CD4-positive, alpha-beta memory T cell (primary cell): ENCODE data around the gene HSD11B1L. TPM values are rescaled to one million over a fixed set of nuclear protein-coding genes. Genes with fewer than 3 reads are reported as not detected.

Experiments
- CTCF ChIA-PET: fragments of 350-600 bp; sonication (Branson Sonifier 250); formaldehyde crosslinking; loops from one replicate; lab custom pipeline; 2021; ENCODE audit warnings: inconsistent platforms; ENCODE audit not compliant: partially characterized antibody; lab: Charles Lee
- POLR2A ChIA-PET: fragments of 350-600 bp; sonication (Branson Sonifier 250); formaldehyde crosslinking; loops from one replicate; lab custom pipeline; 2021; ENCODE audit not compliant: partially characterized antibody; lab: Charles Lee
- DNase-seq, 5 donors: peaks; one replicate each; pipeline versions ENCODE4 v3.0.0 to v3.0.0-alpha.2; 2020 to 2022; ENCODE audit warnings: mixed read lengths in 1 of 5
- H3K27ac ChIP-seq: one replicate; pipeline ENCODE4 v1.7.0; 2013; ENCODE audit warnings: low read depth, low read length
- H3K27me3 ChIP-seq: 2 replicates; pipeline ENCODE4 v1.7.0; 2013; ENCODE audit warnings: mild to moderate bottlenecking, low read length, moderate library complexity; ENCODE audit not compliant: insufficient read depth
- H3K36me3 ChIP-seq: 2 replicates; pipeline ENCODE4 v1.7.0; 2013; ENCODE audit warnings: mild to moderate bottlenecking, low read length, moderate library complexity; ENCODE audit not compliant: insufficient read depth
- H3K4me1 ChIP-seq: 2 replicates; pipeline ENCODE4 v1.7.0; 2013; ENCODE audit warnings: mild to moderate bottlenecking, low read length, moderate library complexity; ENCODE audit not compliant: insufficient read depth
- H3K4me3 ChIP-seq, 2 donors: one replicate each; pipeline ENCODE4 v1.7.0; 2013; ENCODE audit warnings: low read length in 2 of 2, mild to moderate bottlenecking in 1 of 2
- H3K9me3 ChIP-seq, 2 donors: one replicate each; pipeline ENCODE4 v1.7.0; 2013; ENCODE audit warnings: low read length in 2 of 2, control low read depth in 1 of 2; ENCODE audit not compliant: control insufficient read depth in 1 of 2
- H3K27ac Mint-ChIP-seq, 7 donors: one replicate each; pipeline ENCODE4 v1.8.0; 2020 to 2021; ENCODE audit warnings: mixed read lengths in 7 of 7, mild to moderate bottlenecking in 6 of 7, inconsistent platforms in 3 of 7, moderate library complexity in 3 of 7
- H3K27me3 Mint-ChIP-seq, 2 donors: one replicate each; pipeline ENCODE4 v1.8.0; 2020 to 2021; ENCODE audit warnings: mixed read lengths in 2 of 2
- H3K36me3 Mint-ChIP-seq, 2 donors: one replicate each; pipeline ENCODE4 v1.8.0; 2020 to 2021; ENCODE audit warnings: mixed read lengths in 2 of 2, inconsistent platforms in 1 of 2, mild to moderate bottlenecking in 1 of 2
- H3K4me1 Mint-ChIP-seq, 4 donors: one replicate each; pipeline ENCODE4 v1.8.0; 2020 to 2021; ENCODE audit warnings: mixed read lengths in 4 of 4, mild to moderate bottlenecking in 1 of 4
- H3K4me3 Mint-ChIP-seq, 8 donors: one replicate each; pipeline ENCODE4 v1.8.0; 2020 to 2021; ENCODE audit warnings: mixed read lengths in 8 of 8, mild to moderate bottlenecking in 7 of 8, moderate library complexity in 6 of 8, inconsistent platforms in 3 of 8
- H3K9me3 Mint-ChIP-seq, 8 donors: one replicate each; pipeline ENCODE4 v1.8.0; 2020 to 2021; ENCODE audit warnings: mixed read lengths in 8 of 8, mild to moderate bottlenecking in 5 of 8, inconsistent platforms in 3 of 8, moderate library complexity in 1 of 8
- intact Hi-C: fragments of 100-400 bp; cut with micrococcal nuclease; formaldehyde crosslinking; loops from one replicate; pipeline ENCODE4 v1.15.1; 2023
- polyA plus RNA-seq, 2 donors: library from polyadenylated mRNA; unstranded; fragments of 300-500 nt; fragmentation: Illumina TruSeq; gene quantifications; one replicate each; pipeline ENCODE4 v1.2.3, GENCODE V29; 2021
- total RNA-seq, 2 experiments: library from RNA; stranded (reverse); gene quantifications; one replicate each; pipeline ENCODE4 v1.2.3, GENCODE V29; 2021

HSD11B1L gene, protein sequence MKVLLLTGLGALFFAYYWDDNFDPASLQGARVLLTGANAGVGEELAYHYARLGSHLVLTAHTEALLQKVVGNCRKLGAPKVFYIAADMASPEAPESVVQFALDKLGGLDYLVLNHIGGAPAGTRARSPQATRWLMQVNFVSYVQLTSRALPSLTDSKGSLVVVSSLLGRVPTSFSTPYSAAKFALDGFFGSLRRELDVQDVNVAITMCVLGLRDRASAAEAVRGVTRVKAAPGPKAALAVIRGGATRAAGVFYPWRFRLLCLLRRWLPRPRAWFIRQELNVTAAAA
- 1 to 10 TPM; 3.5 to 4.8 TPM for total RNA-seq
- 1 to 10 TPM; 2.9 to 4.3 TPM for polyA plus RNA-seq

DNA sequence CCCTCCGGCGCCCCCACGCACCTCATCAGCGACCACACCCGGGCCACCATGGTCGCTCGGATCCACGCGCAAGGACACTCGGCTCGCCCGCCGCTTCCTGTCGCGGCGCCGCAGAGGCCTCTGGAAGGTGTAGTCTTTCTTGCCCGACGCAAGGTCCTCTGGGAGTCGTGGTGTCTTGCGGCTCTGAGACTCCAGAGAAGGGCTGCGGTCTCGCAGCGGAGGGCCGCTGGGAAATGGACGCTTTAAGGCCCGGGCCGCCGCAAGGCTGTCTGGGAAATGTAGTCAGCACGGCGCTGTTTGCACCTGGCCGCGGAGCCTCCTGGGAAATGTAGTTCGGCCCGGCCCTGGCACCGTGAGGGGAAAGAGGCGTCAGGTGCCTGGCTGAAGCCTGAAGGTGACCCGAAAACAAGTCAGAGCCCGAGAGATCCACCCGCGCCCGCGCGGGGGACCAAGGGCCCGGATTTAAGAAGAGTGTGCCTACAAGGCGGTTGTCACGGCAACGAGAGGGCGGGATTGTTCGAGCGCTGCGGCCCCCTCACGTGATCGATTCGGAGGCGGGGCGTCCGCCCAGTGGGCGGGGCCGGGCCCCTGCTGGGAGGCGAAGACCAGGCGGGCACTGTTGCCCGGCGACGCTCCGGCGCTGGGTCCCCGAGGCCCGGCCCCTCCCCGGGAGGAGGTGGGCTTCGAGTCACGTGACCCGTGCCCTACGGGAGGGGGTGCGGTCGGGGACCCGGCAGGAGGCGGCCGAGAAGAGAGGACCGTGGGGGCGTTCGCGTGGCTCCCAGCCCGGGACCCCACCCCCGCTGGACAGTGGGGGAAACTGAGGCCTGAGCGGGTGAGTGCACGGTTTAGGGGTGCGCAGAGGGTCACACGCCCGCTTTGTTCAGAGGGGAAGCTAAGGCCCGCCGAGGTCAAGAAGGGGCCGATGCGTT lies at the start of gene HSD11B1L, which contains the start of gene MICOS13:
TSS of gene HSD11B1L (plus strand) at position 591 of the 932 bp plus-strand sequence. CDS start 3,806 bp downstream, outside the sequence.
TSS of gene MICOS13 (minus strand) at position 80 of the 932 bp plus-strand sequence. CDS start at position 50, 30 bp downstream.
- POLR2A ChIA-PET = interaction anchor here (1.0 to 2.8 kb wide), 4 partner anchors 9 to 58 kb away, joined by 3 to 13 read pairs (median 6); partner anchors contain the start of genes RPL36 and SAFB
- Mint-ChIP-seq H3K4me1 (peaks cover 18 to 41% (median 26%) of the 10 kb centered on the region in 4 donors), H3K9me3 (peaks cover 0 to 6% (median 0%) of the 10 kb centered on the region in 8 donors), H3K4me3 (peak within 1 kb of the TSS; percentile 87 to 98 (median 93)), H3K36me3 (peaks cover 0 to 4% of the 10 kb centered on the region in 2 donors), H3K27me3 (no peaks in the 10 kb centered on the region), H3K27ac (peak within 1 kb of the TSS; percentile 94 to 100 (median 99))
- intact Hi-C loops = loop anchor here (1.0 to 2.0 kb wide), 6 partner anchors 10 to 298 kb away; partner anchors contain the start of genes CATSPERD, LONP1, RANBP3 and RPL36
- peak within 1 kb of the TSS; percentile 87 for H3K27ac ChIP-seq
- CTCF ChIA-PET = interaction anchor here (1.2 kb wide), 1 partner anchor 9 kb away, joined by 6 read pairs; the partner anchor contains the start of gene RPL36
- no peaks in the 10 kb centered on the region for H3K27me3 ChIP-seq
- H3K36me3 ChIP-seq = no peaks in the 10 kb centered on the region
- H3K4me3 ChIP-seq = peak within 1 kb of the TSS; percentile 62 to 96
- peak; percentile 99 to 100 (median 99) for DNase-seq
- no peaks in the 10 kb centered on the region for H3K9me3 ChIP-seq
- peaks cover 21% of the 10 kb centered on the region for H3K4me1 ChIP-seq

DNA sequence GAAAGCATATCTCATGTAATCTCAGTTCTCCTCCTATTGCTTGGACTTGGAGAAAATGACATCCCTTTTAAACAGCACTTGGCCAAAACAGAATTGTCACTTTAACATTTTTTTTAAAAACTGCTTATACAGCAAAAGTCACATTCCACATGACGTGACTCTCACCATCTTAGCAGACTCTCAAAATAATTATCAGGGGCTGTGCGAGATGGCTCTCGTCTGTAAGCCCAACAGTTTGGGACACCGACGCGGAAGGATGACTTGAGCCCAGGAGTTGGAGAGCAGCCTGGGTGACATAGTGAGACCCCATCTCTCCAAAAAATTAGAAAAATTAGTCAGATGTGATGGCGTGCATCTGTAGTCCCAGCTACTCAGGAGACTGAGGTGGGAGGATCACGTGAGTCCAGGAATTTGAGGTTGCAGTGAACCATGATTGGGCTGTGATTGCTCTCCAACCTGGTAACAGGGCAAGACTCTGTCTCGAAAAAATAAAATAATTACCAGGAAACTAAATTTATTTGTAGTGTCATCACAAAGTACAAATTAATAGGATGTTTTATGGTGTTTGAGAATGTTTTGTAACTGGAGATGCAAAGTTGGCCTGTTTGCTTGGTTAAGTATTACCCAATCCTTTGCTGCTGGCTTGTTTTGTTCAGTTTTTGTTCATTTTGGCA lies 49.1 kb upstream of the HSD11B1L start:
- intact Hi-C loops = no loop called here
- peaks cover 90% of the 10 kb centered on the region for H3K4me1 ChIP-seq
- H3K4me3 ChIP-seq = no peak overlapping the region
- Mint-ChIP-seq H3K27ac (peak overlapping the region in 4 of 7 donors; percentile 19 to 66 (median 48)), H3K4me3 (peak overlapping the region in 5 of 8 donors; percentile 9 to 66 (median 12)), H3K9me3 (no peaks in the 10 kb centered on the region), H3K4me1 (peaks cover 52 to 86% (median 71%) of the 10 kb centered on the region in 4 donors), H3K36me3 (peaks cover 29 to 60% of the 10 kb centered on the region in 2 donors), H3K27me3 (no peaks in the 10 kb centered on the region)
- H3K27ac ChIP-seq = no peak overlapping the region
- peaks cover 30% of the 10 kb centered on the region for H3K36me3 ChIP-seq
- no peaks in the 10 kb centered on the region for H3K9me3 ChIP-seq
- no peaks in the 10 kb centered on the region for H3K27me3 ChIP-seq
- POLR2A ChIA-PET = no interaction called here
- DNase-seq = no peak
- CTCF ChIA-PET = no interaction called here

DNA sequence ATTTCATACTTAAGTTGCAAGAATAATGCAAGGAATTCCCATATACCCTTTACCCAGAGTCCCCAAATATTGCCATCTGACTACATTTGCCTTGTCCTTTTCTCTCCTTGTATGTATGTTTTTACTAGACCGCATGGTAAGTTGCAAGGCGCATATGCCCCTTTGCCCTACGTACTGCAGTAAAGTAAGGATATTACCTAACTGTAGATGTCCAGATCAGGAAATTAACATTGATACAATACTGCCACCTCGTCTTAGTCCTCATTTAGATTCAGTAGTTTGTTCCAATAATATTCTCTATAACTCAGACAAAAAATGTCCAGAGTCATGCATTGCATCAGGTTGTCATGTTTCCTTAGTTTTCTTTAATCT lies 48.6 kb upstream of the HSD11B1L start:
- CTCF ChIA-PET = no interaction called here
- H3K9me3 ChIP-seq = no peaks in the 10 kb centered on the region
- Mint-ChIP-seq H3K4me3 (peak overlapping the region in 4 of 8 donors; percentile 9 to 66 (median 20)), H3K27me3 (no peaks in the 10 kb centered on the region), H3K9me3 (no peaks in the 10 kb centered on the region), H3K36me3 (peaks cover 28 to 56% of the 10 kb centered on the region in 2 donors), H3K27ac (peak overlapping the region in 3 of 7 donors; percentile 1 to 66 (median 36)), H3K4me1 (peaks cover 52 to 81% (median 68%) of the 10 kb centered on the region in 4 donors)
- no peaks in the 10 kb centered on the region for H3K27me3 ChIP-seq
- DNase-seq = no peak
- peaks cover 86% of the 10 kb centered on the region for H3K4me1 ChIP-seq
- no peak overlapping the region for H3K27ac ChIP-seq
- POLR2A ChIA-PET = no interaction called here
- H3K4me3 ChIP-seq = no peak overlapping the region
- intact Hi-C loops = no loop called here
- H3K36me3 ChIP-seq = peaks cover 26% of the 10 kb centered on the region

DNA sequence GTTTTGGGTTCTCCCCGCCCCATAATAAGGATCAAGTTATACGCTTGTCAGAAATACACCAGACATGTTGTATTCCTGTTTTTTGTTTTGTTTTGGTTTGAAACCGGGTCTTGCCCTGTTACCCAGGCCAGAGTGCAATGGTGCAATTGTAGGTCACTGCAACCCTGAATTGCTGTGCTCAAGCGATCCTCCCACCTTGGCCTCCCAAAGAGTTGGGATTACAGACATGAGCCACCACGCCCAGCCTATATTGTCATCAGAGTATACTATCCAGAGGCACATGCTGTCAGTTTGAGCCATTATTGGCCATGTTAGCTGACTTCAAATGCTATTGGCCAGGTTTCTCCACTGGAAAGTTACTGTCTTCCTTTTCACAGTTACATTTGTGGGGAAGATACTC lies 48.2 kb upstream of the HSD11B1L start:
- peak overlapping the region in 1 of 8 donors; percentile 66 for H3K4me3 Mint-ChIP-seq
- peaks cover 24 to 56% of the 10 kb centered on the region in 2 donors for H3K36me3 Mint-ChIP-seq
- H3K4me1 Mint-ChIP-seq = peaks cover 52 to 81% (median 68%) of the 10 kb centered on the region in 4 donors

DNA sequence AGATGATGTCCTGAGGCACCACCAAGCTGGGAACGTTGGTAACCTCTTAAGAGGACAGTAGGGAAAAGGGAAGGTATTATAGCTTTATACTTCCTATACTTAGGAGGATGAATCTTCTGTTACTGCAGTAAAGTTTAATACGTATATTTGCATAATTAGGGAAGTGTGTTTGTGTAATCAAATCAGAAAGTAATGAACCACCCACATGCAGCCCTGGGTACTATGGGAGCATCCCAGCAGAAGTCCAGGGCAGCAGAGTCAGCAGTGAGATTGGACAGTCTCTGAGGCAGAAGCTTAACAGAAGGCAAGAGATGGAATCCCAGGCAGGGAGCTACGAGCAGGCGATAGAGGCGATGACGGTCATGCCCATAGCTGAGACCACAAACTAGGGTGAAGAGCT lies 45.4 kb upstream of the HSD11B1L start:
- Histone ChIP-seq H3K4me3 (no peak overlapping the region), H3K27ac (no peak overlapping the region), H3K9me3 (no peaks in the 10 kb centered on the region), H3K27me3 (no peaks in the 10 kb centered on the region), H3K36me3 (peaks cover 11% of the 10 kb centered on the region), H3K4me1 (peaks cover 65% of the 10 kb centered on the region)
- ChIA-PET POLR2A (interaction anchor here (1.0 to 1.4 kb wide), 2 partner anchors 13 to 56 kb away, joined by 3 to 8 read pairs; partner anchors contain the start of genes SAFB and SAFB2), CTCF (no interaction called here)
- peak overlapping the region in 5 of 7 donors; percentile 3 to 71 (median 22) for H3K27ac Mint-ChIP-seq
- H3K9me3 Mint-ChIP-seq = peaks cover 0 to 1% (median 0%) of the 10 kb centered on the region in 8 donors
- H3K27me3 Mint-ChIP-seq = no peaks in the 10 kb centered on the region
- peak overlapping the region in 1 of 8 donors; percentile 11 for H3K4me3 Mint-ChIP-seq
- intact Hi-C loops = no loop called here
- H3K4me1 Mint-ChIP-seq = peaks cover 42 to 64% (median 53%) of the 10 kb centered on the region in 4 donors
- no peak for DNase-seq
- peaks cover 7 to 45% of the 10 kb centered on the region in 2 donors for H3K36me3 Mint-ChIP-seq

More for the DNA sequence above, 48.2 kb upstream of the HSD11B1L start:
- no peaks in the 10 kb centered on the region for H3K9me3 ChIP-seq
- Mint-ChIP-seq H3K27me3 (no peaks in the 10 kb centered on the region), H3K27ac (peak overlapping the region in 4 of 7 donors; percentile 1 to 70 (median 46)), H3K9me3 (no peaks in the 10 kb centered on the region)
- ChIA-PET CTCF (no interaction called here), POLR2A (no interaction called here)
- peaks cover 23% of the 10 kb centered on the region for H3K36me3 ChIP-seq
- peaks cover 86% of the 10 kb centered on the region for H3K4me1 ChIP-seq
- no peak for DNase-seq
- H3K27ac ChIP-seq = no peak overlapping the region
- intact Hi-C loops = no loop called here
- H3K4me3 ChIP-seq = no peak overlapping the region
- H3K27me3 ChIP-seq = no peaks in the 10 kb centered on the region

DNA sequence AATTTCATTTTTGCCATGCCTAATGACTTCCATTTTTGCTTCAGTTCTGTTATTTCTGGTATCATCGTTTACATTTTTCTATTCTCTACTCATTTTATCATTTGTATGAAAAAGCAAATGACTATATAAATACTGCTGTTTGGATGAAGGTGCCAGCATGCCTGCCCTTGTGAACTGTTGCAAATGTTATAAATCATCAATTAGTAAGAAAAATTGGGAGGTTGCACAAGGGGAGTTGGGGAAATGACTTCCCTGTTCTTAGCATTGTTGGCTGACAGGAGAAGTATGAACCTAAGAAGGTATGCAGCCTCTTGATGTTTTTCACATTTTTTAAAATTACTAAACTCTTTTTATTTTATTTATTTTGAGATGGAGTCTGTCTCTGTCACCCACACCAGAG lies 42.9 kb upstream of the HSD11B1L start:
- POLR2A ChIA-PET = no interaction called here
- peaks cover 0 to 1% (median 0%) of the 10 kb centered on the region in 8 donors for H3K9me3 Mint-ChIP-seq
- peaks cover 11 to 46% of the 10 kb centered on the region in 2 donors for H3K36me3 Mint-ChIP-seq
- Histone ChIP-seq H3K27me3 (no peaks in the 10 kb centered on the region), H3K36me3 (peaks cover 21% of the 10 kb centered on the region), H3K4me1 (peaks cover 49% of the 10 kb centered on the region), H3K4me3 (no peak overlapping the region), H3K9me3 (no peaks in the 10 kb centered on the region), H3K27ac (no peak overlapping the region)
- peak overlapping the region in 3 of 7 donors; percentile 9 to 25 (median 24) for H3K27ac Mint-ChIP-seq
- CTCF ChIA-PET = interaction anchor here (0.7 kb wide), 1 partner anchor 53 kb away, joined by 3 read pairs; no protein-coding TSS in a partner anchor
- H3K4me1 Mint-ChIP-seq = peaks cover 30 to 49% (median 40%) of the 10 kb centered on the region in 4 donors
- H3K27me3 Mint-ChIP-seq = no peaks in the 10 kb centered on the region
- H3K4me3 Mint-ChIP-seq = no peak overlapping the region
- intact Hi-C loops = no loop called here
- no peak for DNase-seq
